ENCODE results near the gene E4F1. TPM values are rescaled to one million over a fixed set of nuclear protein-coding genes. Genes with fewer than 3 reads are reported as not detected.

Gene E4F1
- total RNA-seq, 4 donors from 2014 or later = 18.3 to 39.6 (median 25.7) TPM

DNA sequence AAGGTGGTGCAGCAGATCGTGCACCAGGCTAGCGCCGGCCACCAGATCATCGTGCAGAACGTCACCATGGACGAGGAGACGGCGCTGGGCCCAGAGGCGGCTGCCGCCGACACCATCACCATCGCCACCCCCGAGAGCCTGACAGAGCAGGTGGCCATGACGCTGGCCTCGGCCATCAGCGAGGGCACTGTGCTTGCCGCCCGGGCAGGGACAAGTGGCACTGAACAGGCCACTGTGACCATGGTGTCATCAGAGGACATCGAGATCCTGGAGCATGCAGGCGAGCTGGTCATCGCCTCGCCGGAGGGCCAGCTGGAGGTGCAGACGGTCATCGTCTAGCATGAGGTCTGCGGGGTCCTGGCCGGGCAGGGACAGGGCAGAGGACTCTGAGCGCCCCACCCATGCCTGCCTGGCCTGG is 11.9 kb downstream of the E4F1 start:
- ATAC-seq (ENCODE audit: low FRiP score) (no peak), DNase-seq (ENCODE audit: low spot score) (no peak)
- TF ChIP-seq, protein P1, sequence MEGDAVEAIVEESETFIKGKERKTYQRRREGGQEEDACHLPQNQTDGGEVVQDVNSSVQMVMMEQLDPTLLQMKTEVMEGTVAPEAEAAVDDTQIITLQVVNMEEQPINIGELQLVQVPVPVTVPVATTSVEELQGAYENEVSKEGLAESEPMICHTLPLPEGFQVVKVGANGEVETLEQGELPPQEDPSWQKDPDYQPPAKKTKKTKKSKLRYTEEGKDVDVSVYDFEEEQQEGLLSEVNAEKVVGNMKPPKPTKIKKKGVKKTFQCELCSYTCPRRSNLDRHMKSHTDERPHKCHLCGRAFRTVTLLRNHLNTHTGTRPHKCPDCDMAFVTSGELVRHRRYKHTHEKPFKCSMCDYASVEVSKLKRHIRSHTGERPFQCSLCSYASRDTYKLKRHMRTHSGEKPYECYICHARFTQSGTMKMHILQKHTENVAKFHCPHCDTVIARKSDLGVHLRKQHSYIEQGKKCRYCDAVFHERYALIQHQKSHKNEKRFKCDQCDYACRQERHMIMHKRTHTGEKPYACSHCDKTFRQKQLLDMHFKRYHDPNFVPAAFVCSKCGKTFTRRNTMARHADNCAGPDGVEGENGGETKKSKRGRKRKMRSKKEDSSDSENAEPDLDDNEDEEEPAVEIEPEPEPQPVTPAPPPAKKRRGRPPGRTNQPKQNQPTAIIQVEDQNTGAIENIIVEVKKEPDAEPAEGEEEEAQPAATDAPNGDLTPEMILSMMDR (IDR thresholded peaks at IDR 0.05) = no peak

DNA sequence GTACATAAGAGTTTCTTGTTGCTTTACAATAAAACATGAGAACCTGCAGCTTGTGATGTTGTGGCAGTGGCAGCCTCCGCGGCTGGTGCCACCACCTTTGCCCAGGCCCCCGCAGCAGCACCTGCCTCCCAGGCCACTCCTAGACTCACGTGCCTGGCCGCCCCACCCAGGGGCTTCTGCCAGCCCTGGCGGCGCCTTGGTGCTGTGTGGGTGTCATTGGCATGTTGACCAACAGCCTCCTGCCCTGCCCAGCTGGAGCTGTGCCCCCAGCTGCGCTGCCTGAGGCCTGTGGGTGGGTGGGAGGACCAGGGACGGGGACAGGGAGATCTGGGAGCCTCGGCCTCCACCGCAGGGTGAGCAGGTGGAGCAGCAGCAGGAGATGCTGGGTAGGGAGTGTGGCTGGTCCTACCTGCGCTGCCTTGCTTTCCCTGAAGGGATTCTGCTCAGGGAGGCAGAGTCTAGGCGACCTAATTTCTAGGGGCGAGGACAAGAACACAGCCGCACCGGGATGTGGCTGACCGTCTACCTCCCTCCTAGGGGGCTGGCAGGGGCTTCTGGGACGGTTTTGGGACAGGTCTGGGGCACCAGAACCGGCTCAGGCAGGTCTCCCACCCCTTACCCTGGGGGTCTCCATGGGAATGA is 12.4 kb downstream of the E4F1 start:
- DNase-seq (ENCODE audit: low spot score) (no peak), ATAC-seq (ENCODE audit: low FRiP score) (no peak)
- TF ChIP-seq, protein P1 (IDR thresholded peaks at IDR 0.05) = no peak

DNA sequence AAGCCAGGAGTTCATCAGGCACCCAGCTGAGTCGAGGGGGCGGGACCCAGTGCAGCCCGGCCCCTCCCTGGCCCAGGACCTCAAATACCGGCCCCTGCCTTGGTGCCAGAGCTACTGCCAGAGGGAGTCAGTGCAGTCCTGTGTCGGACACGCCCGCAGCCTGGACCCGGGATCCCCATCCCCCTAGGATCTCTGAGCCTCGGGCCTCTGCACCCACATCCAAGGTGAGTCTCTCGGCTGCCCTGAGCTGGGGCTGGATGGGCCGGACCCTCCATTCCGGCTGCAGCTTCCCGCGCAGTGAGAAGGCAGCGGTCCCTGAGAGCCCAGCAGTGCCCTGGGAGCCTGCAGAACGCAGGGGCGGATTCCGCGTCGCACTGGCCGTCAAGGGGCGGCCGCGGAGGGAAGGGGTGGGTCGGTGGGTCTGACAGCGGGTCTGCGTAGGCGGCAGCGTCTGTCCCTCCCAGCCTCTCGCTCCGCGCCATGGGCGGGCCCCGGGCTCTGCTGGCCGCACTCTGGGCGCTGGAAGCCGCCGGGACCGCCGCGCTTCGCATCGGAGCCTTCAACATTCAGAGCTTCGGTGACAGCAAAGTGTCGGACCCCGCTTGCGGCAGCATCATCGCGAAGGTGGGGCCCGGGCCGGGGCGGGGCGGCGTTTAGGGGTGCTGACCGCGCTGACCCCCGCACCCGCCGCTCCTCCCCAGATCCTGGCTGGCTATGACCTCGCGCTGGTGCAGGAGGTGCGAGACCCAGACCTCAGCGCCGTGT is 13.1 kb downstream of the E4F1 start, which contains the start of gene DNASE1L2:
DNASE1L2 (plus strand) TSS at position 108 of the 765 bp plus-strand sequence; CDS start at position 481, 373 bp downstream.
- TF ChIP-seq, protein P1 (IDR thresholded peaks at IDR 0.05) = no peak
- ATAC-seq (ENCODE audit: low FRiP score) = no peak
- no peak for DNase-seq (ENCODE audit: low spot score)

DNA sequence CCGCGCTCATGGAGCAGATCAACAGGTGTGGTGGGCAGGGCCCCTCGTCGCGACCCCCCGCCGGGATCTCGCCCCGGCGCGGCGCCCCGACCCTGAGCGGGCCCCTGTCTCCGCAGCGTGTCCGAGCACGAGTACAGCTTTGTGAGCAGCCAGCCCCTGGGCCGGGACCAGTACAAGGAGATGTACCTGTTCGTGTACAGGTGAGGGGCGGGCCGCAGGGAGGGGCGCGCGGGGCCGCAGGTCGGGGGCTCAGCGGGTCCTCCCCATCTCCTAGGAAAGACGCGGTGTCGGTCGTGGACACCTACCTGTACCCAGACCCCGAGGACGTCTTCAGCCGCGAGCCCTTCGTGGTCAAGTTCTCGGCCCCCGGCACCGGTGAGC is 13.7 kb downstream of the E4F1 start:
- ATAC-seq (ENCODE audit: low FRiP score) (no peak), DNase-seq (ENCODE audit: low spot score) (no peak)
- TF ChIP-seq, protein P1 (IDR thresholded peaks at IDR 0.05) = no peak

DNA sequence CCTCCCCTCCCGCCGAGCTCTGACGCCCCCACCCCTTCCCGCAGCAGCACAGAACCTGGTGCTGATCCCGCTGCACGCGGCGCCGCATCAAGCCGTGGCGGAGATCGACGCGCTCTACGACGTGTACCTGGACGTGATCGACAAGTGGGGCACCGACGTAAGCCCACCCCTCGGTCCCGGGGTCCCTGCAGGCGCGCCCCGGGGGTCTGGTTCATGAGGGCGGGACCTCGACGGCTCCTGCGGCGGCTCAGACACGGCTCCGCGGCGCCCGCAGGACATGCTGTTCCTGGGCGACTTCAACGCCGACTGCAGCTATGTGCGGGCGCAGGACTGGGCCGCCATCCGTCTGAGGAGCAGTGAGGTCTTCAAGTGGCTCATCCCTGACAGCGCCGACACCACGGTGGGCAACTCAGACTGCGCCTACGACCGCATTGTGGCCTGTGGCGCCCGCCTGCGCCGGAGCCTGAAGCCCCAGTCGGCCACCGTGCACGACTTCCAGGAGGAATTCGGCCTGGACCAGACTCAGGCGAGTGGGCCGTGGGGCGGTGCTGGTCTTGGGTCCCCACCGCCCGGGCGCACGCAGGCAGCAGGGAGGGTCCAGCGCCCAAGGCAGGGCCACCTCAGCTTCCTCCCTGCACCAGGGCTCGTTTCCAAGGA is 14.2 kb downstream of the E4F1 start:
- no peak for ATAC-seq (ENCODE audit: low FRiP score)
- DNase-seq (ENCODE audit: low spot score) = no peak
- TF ChIP-seq, protein P1 (IDR thresholded peaks at IDR 0.05) = no peak

DNA sequence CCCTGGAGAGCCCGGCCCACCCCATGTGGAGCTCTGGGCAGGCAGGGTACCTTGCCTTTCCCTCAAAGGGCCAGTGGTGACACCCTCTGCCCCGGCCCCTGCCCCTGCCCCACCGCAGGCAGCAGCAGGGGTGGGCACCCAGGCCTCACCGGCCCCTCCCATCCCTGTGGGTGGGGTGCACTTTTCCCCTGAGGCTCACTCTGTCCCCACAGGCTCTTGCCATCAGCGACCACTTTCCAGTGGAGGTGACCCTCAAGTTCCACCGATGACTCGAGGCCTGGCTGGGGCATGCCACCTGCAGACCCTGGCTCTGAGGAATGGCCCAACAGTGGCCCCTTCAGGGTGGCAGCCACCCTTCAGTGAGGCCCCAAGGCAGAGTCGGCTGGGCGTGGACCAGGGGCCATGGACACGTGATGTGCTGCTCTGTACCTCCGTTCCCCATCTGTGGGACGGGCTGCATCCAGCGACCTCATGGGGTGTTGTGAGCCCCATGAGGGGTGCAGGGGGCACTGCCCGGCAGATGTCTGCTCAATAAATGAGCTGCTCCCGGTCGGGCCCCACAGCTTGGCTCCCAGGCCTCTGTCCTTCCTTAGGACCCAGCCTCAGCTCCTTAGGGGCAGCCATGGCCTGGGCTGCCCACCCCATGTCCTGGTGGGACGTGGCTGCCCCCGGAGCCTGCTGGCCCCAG is 14.9 kb downstream of the E4F1 start:
- DNase-seq (ENCODE audit: low spot score) (no peak), ATAC-seq (ENCODE audit: low FRiP score) (no peak)
- TF ChIP-seq, protein P1 (IDR thresholded peaks at IDR 0.05) = no peak
